GM21526 (cell line): Measurements from ENCODE around the gene KAZN.
"Not testable (repeated sequence)": the region's sequence is repeated elsewhere in the genome, so short reads cannot be mapped to it uniquely, and the experiment has no call there.

Source experiments
- ATAC-seq: cut with Tn5 transposase; IDR thresholded peaks from one replicate; pipeline ENCODE4 v1.9.1; 2021; ENCODE audit warnings: moderate library complexity; ENCODE audit not compliant: unreplicated experiment, low FRiP score

The KAZN gene

DNA sequence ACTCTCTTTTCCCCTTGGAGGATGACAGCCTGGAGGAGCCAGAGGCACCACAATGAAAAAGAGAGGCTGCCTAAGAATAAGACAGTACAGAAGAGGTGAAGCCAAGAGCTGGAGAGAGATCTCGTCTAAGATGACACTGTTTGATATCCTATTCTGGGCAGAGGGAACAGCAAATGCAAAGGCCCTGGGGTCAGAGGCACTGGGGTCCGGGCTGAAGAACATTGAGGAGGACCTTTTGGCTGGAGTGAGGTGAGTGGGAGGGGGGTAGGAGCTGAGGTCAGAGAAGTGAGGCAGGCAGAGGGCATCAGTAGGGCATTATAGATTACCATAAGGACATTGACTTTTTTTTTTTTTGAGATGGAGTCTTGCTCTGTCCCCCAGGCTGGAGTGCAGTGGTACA lies 535.8 kb downstream of the KAZN start:
- ATAC-seq = no peak

DNA sequence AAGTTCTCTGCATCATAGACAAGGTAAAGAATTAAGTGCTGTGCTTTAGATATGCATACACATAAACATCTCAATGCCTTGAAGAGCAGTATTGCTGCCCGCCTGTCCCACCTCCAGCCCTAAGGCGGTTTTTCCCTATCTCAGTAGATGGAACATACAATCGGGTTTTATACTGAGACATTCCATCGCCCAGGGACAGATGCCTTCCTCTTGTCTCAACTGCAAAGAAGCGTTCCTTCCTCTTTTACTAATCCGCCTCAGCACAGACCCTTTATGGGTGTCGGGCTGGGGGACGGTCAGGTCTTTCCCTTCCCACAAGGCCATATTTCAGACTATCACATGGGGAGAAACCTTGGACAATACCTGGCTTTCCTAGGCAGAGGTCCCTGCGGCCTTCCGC lies 537.1 kb downstream of the KAZN start:
- ATAC-seq = not testable (repeated sequence)

DNA sequence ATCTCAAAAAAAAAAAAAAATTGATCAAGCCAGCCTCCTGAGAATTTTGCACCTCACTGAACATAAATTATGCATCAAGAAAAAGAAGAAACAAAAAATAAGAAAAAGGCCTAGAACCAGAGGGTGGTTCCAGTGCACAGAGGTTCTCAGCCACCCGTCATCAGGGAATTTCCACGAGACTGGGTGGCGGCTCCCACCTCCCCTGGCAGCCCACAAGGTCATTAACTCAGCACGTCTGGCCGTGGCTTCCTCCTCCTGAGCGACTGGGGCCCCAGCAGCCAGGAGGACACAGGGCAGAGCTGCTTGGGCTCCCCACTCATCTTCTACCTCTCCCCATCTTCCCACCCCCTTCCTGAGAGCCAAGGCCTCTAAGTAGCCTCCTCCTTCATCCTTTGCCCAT lies 539.3 kb downstream of the KAZN start:
- no peak for ATAC-seq

DNA sequence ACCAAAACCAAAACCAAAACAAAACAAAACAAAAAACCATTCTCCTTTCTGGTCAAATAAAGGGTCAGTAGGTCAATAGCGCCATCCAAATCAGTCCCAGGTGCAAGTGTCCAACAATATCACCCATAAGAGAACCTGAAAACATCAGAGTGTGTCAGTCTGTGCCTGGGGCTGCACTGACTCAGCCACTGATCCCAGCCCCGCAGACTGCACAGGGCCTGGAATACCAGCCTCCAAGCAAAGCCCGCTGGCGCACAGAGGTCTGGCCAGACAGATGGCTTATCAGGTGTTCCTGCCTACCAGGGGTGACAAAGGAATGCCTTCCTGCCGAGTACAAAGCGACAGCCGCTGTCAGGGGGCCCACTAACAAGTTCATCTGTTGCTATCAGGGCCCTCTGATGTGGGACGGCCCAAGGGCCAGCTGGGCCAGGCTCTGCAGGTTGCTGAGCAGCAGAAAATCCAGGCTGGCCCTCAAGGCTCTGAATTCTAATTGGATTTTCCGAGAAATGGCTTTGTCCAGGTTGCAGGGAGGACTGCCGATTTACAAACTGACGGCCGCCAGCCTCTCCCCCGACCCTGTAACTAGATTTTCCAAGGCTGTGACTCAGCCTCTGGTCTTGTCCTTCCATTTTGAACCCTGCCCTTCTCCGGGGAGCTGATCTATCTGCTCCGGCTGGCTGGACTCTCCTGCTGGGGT lies 541.3 kb downstream of the KAZN start:
- ATAC-seq = no peak

DNA sequence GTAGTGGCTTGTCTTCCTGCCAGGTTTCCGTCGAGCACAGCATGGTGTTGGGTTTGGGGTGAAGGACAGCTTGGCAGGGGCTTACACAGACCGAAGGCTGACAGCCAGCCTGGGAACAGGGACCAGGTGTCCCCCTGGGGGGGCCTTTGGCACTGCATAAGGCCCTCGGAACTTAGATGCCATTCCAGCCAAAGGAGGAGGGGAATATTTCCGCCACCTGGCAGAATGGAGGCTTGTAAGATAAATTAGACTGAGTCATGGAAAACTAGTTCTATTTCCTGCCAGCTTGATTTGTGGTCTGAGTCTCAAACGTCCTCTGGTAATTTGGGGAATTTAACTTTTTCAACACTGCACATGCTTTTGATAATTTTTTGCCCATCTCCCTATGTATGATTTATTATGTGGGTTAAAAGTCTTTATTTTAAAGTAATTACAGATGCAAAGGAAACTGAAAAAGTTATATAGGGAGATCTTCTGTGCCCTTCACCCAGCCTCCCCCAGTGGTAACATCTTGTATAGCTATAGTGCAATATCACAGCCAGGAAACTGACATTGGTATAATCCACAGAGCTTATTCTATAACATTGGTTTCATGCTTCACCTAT lies 543.6 kb downstream of the KAZN start:
- ATAC-seq = no peak

DNA sequence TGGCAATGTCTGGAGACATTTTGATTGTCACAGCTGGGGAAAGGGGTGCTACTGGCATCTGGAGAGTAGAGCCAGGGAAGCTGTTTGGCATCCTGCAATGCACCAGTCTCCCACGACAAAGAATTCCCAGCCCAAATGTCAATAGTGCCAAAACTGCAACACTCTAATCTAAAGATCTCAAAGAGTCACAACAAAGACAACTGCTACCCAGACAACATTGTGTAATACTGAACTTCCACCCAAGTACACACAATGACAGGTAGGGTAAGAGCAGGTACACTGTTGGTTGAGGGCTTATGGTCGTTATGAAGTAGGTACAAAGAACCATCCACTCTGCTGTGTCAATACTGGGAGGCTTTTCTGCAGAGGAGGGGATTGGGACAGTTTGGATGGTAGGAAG lies 546.8 kb downstream of the KAZN start:
- no peak for ATAC-seq

DNA sequence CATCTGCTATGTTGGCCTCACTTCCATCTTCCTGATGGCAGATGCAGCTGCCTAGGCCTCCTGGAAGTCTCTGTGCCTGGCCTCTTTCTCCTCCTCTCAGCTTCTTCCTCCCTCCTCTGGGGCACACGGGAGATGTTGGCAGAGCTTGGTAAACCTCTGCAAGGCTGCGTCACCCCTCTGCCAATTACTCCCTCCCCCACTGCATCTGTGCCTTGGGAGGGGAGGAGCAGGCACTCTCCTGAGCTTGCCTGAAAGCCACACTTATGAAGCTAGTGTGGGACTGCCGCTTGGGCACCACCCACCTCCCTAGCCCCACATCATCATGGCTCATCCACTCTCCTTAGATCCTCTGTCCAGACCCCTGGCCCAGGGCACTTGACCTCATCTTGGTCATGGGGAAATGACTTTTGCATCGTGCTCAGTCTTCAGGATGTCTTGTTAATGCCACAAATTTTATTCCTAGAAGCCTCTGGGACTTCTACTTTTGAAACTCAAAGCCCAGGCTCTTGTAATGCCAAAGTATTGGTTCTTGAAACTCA lies 547.7 kb downstream of the KAZN start:
- ATAC-seq = no peak

DNA sequence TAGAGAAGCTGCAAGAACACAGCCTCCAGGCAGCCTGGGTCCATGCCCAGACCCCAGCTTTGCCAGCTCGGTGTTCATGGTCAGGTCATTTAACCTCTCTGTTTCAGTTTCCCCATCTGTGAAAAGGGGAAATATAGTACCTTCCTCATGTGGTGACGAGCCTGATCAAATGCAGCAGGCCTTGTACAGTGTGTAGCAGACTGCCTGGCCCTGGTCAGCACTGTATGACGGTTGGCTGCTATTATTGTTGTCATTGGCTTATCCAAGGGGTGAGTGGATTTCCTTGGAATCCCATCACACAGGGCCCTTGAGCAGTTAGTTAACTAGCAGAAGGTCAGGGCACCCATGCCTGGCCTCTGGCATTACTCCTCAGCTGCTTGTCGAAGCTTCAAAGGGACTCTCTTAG lies 548.5 kb downstream of the KAZN start:
- ATAC-seq = no peak

DNA sequence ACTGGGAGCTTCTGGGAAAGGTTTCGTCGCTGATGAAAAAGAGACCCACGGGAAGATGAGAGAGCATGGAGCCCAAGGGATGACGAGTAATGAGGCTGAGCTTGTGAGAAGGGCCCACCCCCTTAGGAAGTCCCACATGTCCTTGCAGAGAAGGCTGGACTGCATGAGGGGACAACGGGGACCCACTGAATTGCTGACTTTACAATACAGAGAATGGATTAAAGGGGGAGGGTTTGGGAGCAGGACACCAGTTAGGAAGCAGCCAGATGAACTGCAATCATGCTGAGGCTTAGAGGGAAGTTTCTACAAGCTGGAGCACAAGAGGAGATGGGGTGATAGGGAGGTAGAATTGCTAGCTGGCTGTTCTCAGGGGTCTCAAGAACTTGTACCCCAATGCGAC lies 549.5 kb downstream of the KAZN start:
- ATAC-seq = no peak

DNA sequence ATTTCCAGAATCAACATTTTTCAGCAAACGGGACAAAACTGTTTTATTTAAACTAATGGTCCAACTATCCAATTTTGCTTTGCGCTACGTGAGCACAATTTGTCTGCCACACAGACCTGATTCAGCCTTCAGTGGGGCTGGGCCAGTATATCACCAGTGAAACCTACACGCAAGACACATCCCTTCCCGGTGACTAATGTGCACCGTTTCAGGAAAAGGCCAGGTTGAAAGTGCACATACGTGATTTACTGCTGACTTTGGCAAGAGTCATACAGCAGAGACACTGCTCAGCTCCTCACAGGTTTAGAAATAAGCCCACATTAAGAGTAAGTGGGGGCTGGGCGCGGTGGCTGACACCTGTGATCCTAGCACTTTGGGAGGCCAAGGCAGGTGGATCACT lies 550.0 kb downstream of the KAZN start:
- no peak for ATAC-seq

DNA sequence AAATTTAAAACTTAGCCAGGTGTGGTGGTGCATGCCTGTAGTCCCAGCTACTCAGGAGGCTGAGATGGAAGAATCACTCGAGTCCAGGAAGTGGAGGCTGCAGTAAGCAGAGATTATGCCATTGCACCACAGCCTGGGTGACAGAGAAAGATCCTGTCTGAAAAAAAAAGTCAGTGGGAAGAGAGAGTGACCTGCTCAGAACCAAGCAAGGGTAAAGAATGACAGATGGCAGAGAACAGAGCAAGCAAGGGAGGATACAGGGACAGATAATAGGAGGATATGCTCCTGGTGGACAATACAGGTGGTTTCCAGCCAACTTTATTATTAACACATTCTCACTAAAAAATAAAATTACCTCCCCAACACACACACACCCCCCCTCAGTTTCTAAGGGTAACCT lies 550.5 kb downstream of the KAZN start:
- no peak for ATAC-seq

DNA sequence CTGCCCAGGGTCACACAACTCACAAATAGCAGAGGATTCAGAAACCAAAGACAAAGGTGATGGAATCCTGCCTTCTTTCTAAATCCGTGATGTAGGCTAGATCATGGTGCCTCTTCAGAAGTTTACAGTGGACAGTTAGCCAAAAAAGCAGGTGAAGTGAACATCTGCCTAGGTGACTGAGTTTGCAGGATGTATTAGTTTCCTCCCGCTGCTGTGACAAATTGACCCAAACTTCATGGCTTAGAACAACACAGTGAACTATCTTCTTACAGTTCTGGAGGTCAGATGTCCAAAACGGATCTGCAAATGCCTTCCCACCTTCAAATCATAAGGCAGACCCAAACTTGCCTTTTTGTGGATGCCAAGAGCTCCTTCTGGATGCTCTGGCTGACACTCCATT lies 551.9 kb downstream of the KAZN start:
- ATAC-seq = no peak

DNA sequence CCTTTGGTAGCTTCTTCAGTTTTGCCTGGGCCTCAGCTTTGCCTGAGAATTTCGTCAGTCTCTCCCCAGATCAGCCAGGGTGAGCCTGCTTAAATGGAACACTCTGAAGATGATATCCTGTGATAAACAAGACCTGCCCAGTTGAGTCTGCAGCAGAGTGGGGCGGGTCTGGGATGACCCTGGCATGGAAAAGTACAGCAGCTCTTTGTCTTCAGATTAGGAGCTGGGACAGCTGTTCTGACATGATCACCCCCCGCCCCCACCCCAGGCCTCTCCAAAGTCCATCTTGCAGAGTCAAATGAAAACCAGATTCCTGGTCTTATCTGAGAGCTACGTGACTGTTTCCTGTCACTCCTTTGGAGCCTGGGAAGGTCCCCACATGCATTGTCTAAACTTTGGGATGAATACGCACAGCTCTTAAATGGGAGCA lies 552.9 kb downstream of the KAZN start:
- no peak for ATAC-seq

DNA sequence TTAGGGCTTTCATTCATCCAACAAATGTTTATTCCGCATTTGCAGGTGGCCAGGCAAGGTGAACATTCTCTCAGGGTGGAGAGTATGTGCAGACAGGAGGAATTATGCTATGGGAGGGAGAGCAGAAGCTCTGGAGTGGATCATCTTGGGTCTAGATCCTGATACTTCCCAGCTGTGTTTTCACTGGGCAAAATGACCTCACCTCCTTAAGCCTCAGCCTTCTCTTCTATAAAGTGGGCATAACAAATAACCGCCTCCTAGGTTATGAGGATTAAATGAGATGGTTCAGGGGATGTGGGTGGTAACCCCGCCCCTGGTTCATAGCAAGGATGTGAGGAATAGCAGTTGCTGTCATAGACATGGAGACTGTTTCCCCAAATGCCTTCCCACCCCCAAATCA lies 553.4 kb downstream of the KAZN start:
- no peak for ATAC-seq

DNA sequence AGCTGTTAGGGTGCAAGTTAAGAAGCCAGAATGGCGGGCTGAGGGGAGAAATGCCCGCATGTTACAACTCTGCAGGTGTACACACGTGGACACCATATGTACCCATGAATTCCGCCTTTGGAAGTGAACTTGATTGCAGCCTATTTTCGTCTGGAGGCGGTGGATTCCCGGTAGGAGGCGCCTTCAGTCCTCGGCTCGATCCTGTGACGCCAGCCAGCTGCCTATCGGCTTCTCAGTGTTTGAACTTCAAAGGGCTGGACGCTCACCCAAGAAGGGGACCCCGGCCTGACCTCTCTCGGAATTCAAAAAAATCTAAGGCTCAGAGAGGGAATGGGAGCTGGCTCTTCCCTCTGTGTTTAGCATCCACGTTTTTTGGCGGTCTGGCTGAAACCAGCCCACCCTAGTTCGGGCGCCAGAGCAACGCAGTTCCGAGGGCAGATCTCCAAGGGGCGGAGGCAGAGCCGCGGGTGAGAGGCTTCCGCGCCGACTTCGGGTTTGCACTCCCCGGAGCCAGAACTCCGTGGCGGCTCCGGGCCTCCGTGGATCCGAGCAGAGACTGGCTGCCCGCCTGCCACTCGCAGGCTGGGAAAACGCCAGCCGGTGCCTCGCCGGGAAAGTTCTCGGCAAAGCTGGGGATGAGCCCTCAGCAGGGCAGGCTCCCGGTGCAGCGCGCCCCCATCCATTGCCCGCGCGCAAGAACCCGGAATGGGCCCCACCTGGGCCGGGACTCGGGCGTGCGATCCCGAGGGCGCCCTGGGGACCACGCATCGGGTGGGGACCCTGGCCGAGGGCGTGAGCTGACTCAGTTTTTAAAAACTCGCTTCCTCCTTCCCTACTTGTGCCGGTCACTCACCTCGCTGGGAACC lies 554.1 kb downstream of the KAZN start:
- no peak for ATAC-seq

DNA sequence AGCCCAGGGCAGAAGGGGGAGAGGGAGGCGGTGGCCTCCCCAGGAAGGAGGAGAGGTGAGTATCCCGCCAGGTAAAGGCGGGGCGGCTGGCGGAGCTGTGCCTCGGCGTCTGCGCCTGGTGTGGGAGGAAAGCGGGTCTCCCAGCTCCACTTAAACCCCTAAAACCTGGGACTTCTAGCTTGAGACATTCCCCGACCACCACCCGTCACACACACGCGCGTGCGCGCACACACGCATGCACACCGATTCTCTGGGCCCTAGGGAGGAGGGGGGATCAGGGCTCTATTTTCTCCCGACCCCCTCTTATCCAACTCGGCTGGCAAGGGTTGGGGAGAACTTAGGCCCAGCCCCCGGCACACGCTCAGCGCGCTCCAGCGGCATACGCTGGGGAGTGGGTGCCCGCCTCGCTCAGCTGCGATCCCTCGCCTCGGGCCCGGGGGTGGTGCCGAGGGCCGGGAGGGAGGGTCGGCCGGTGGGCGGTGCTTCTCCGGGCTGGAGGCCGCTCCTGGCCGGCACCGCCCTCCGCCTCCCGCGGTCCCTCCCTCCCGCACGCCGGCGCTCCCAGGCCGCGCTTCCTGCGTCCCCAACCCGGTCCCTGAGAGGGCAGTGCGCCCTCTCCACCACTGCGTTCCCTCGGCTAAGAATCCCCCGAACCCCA lies 554.8 kb downstream of the KAZN start, which contains the start of gene TMEM51:
Gene TMEM51, plus strand, starts transcription at position 564 of the 658 bp plus-strand sequence. CDS start 61,341 bp downstream, outside the sequence.
- no peak for ATAC-seq

DNA sequence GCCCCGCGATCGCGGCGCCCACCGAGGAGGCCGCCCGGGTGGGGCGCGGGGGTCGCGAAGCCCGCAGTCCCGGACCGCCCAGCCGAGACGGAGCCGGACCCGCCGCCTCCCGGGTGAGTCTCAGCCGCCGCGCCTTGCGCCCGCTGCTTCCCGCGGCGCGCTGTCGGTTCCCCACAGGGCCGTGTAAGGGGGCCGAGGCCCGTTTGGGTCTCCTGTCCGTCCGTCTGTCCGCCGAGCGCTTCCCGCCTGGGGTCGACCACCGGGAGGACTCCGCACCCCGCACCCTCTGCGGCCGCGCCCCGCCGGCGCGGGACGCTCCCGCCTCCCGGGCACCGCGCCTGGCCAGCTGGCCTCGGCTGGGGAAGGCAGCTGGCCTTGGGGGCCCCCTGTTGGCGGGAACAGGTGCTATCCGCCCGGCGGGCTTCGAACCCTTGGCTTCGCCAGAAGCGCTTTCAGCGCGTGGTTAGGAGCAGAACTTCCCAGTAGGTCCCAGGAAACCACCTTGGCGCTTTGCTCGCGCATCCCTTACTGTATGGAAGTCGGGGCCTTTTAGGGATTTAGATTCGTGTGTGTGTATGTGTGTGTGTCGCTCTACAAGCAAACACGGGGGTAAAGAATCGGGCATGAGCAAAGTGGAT lies 555.5 kb downstream of the KAZN start:
- no peak for ATAC-seq

DNA sequence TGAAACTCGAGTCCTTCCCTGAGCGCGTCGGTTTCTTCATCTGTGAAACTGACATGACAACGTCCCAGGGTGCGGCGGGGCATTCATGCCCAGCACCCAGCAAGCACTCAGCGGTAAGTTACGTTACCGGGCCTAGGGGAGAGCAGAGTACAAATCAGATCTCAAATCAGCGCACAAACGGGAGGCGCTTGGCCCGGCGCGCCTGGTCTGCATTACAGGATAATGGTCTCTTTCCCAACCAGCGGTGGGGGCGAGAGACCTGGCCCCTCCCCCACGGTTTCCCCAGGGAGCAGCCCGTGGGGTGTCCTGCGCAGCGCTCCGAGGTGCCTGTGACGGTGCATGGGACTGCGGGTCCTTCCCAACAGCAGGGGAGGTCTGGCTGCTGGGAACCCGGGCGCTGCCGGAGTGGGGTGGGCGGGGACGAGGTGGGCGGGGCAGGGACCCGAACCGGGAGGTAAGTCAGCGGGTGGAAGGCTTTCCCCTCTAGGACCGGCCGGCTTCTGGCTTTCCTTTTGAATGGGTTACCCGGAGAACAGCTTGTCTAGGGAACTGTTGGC lies 556.1 kb downstream of the KAZN start:
- no peak for ATAC-seq

DNA sequence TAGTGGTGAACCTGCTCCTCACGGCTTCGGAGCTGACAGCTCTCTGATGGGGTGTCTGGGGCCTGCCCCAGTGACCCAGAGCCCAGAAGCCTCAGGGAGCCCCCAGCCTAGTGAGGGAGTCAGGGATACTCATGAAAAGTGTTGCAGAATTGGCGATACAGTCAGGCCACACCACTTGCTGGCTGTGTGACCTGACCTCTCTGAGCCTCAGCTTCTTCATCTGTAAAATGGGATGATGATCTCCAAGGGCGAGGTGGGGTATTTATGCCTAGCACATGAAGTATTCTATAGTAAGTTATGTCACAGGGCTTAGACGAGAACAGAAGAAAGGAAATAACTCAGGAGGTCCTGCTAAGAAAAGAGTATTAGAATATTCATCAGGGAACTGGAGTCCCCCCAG lies 556.7 kb downstream of the KAZN start:
- ATAC-seq = no peak
